IMR-90 (cell line): ENCODE measurements around the gene ZFP36L1. TPM values are rescaled to one million over a fixed set of nuclear protein-coding genes. Genes with fewer than 3 reads are reported as not detected.

Source experiments
- ATAC-seq: fragments of 200-7000 bp; cut with Tn5 transposase; 2 replicates; pipeline ENCODE4 v1.9.1; 2020; ENCODE audit warnings: low read depth, mild to moderate bottlenecking, moderate library complexity
- BruUV-seq: library from RNA; stranded (reverse); fragments of 400-500 nt; replicated peaks from 2 replicates; lab custom pipeline; 2021; lab: Mats Ljungman, UMichigan
- CTCF ChIA-PET: fragments of 300-600 bp; formaldehyde crosslinking; extraction: SDS; loops from one replicate; lab custom pipeline; 2021; ENCODE audit warnings: antibody characterized with exemption; lab: Yijun Ruan, JAX
- POLR2A ChIA-PET: fragments of 300-600 bp; sonication (Branson Sonifier 250); formaldehyde crosslinking; loops from one replicate; lab custom pipeline; 2022; ENCODE audit warnings: antibody characterized with exemption; ENCODE audit not compliant: unreplicated experiment; lab: Charles Lee
- DNase-seq: peaks from one replicate; pipeline ENCODE4 v3.0.0; 2013
- H2AFZ ChIP-seq: replicated peaks from 2 replicates; pipeline ENCODE3; 2013; ENCODE audit warnings: low read length, mild to moderate bottlenecking; ENCODE audit not compliant: poor library complexity
- H2AK5ac ChIP-seq: 2 replicates; pipeline ENCODE4 v1.6.1; 2013; ENCODE audit warnings: low read depth, low read length, inconsistent platforms
- H2AK9ac ChIP-seq: replicated peaks from 2 replicates; pipeline ENCODE3; 2013; ENCODE audit warnings: mild to moderate bottlenecking, low read depth, low read length, moderate library complexity; ENCODE audit not compliant: poor library complexity
- H2BK120ac ChIP-seq: 2 replicates; pipeline ENCODE4 v1.6.1; 2013; ENCODE audit warnings: low read depth, low read length, inconsistent platforms
- H2BK15ac ChIP-seq: 3 replicates; pipeline ENCODE4 v1.6.1; 2013; ENCODE audit warnings: low read depth, low read length, inconsistent platforms
- H2BK20ac ChIP-seq: 2 replicates; pipeline ENCODE4 v1.6.1; 2013; ENCODE audit warnings: low read depth, mild to moderate bottlenecking, inconsistent platforms, low read length, moderate library complexity
- H2BK5ac ChIP-seq: 2 replicates; pipeline ENCODE4 v1.6.1; 2013; ENCODE audit warnings: mild to moderate bottlenecking, low read depth, low read length, inconsistent platforms; ENCODE audit not compliant: poor library complexity, severe bottlenecking
- H3K14ac ChIP-seq: replicated peaks from 2 replicates; pipeline ENCODE4 v1.6.1; 2013; ENCODE audit warnings: low read depth, low read length, inconsistent platforms
- H3K18ac ChIP-seq: 2 replicates; pipeline ENCODE4 v1.6.1; 2013; ENCODE audit warnings: low read depth, low read length, control low read depth
- H3K23ac ChIP-seq: 2 replicates; pipeline ENCODE4 v1.6.1; 2013; ENCODE audit warnings: low read depth, low read length, inconsistent platforms
- H3K27ac ChIP-seq: 2 replicates; pipeline ENCODE4 v1.5.1; 2013; ENCODE audit warnings: mild to moderate bottlenecking, control low read depth, low read length; ENCODE audit not compliant: insufficient read depth
- H3K27me3 ChIP-seq: 2 replicates; pipeline ENCODE4 v1.6.1; 2013; ENCODE audit warnings: low read length; ENCODE audit not compliant: control insufficient read depth, insufficient read depth
- H3K36me3 ChIP-seq: 2 replicates; pipeline ENCODE4 v1.6.1; 2013; ENCODE audit warnings: low read length, mixed read lengths; ENCODE audit not compliant: control insufficient read depth, insufficient read depth
- H3K4ac ChIP-seq: 2 replicates; pipeline ENCODE4 v1.6.1; 2013; ENCODE audit warnings: low read depth, low read length, inconsistent platforms
- H3K4me1 ChIP-seq: 2 replicates; pipeline ENCODE4 v1.6.1; 2013; ENCODE audit warnings: low read length, mixed read lengths; ENCODE audit not compliant: control insufficient read depth, insufficient read depth
- H3K4me2 ChIP-seq: 2 replicates; pipeline ENCODE4 v1.6.1; 2013; ENCODE audit warnings: low read depth, mild to moderate bottlenecking, control low read depth, low read length, moderate library complexity
- H3K4me3 ChIP-seq: 2 replicates; pipeline ENCODE4 v1.5.1; 2013; ENCODE audit warnings: low read depth, mild to moderate bottlenecking, control low read depth, low read length, moderate library complexity; ENCODE audit not compliant: insufficient read depth
- H3K56ac ChIP-seq: 2 replicates; pipeline ENCODE4 v1.6.1; 2013; ENCODE audit warnings: low read length, inconsistent platforms; ENCODE audit not compliant: insufficient read depth; ENCODE audit errors: extremely low read depth
- H3K79me1 ChIP-seq, 2 experiments: 2 replicates each; pipeline ENCODE4 v1.6.1; 2013; ENCODE audit warnings: low read length in 2 of 2, inconsistent platforms in 1 of 2, low read depth in 1 of 2
- H3K9ac ChIP-seq: 2 replicates; pipeline ENCODE4 v1.6.1; 2013; ENCODE audit warnings: low read depth, low read length, control low read depth
- H3K9me1 ChIP-seq: 2 replicates; pipeline ENCODE4 v1.6.1; 2013; ENCODE audit warnings: low read length, inconsistent platforms; ENCODE audit not compliant: insufficient read depth
- H3K9me3 ChIP-seq: 2 replicates; pipeline ENCODE4 v1.6.1; 2013; ENCODE audit warnings: low read length; ENCODE audit not compliant: control insufficient read depth, insufficient read depth
- H4K20me1 ChIP-seq: 2 replicates; pipeline ENCODE4 v1.6.1; 2013; ENCODE audit warnings: low read length, inconsistent platforms; ENCODE audit not compliant: insufficient read depth
- H4K5ac ChIP-seq: 2 replicates; pipeline ENCODE4 v1.6.1; 2013; ENCODE audit warnings: mild to moderate bottlenecking, low read depth, low read length, control low read depth
- H4K8ac ChIP-seq, 2 experiments: 2 replicates each; pipeline ENCODE4 v1.6.1; 2013; ENCODE audit warnings: low read depth in 2 of 2, low read length in 2 of 2, control low read depth in 1 of 2, inconsistent platforms in 1 of 2
- H4K91ac ChIP-seq: 2 replicates; pipeline ENCODE4 v1.6.1; 2013; ENCODE audit warnings: low read depth, low read length, inconsistent platforms; ENCODE audit not compliant: insufficient read depth
- BHLHE40 ChIP-seq: fragments of 150-350 bp; IDR thresholded peaks from 2 replicates; pipeline ENCODE4 v1.6.1; 2016; ENCODE audit warnings: mild to moderate bottlenecking, low read depth, low read length
- CEBPB ChIP-seq: IDR thresholded peaks from 2 replicates; pipeline ENCODE4 v1.6.1; 2012; ENCODE audit warnings: low read depth, low read length, improper control_type of control experiment
- CHD1 ChIP-seq: IDR thresholded peaks from 2 replicates; pipeline ENCODE4 v1.6.1; 2012; ENCODE audit warnings: low read depth, low read length, improper control_type of control experiment
- ELK1 ChIP-seq: fragments of 150-350 bp; IDR thresholded peaks from 2 replicates; pipeline ENCODE4 v1.6.1; 2016; ENCODE audit warnings: low read depth, mild to moderate bottlenecking, low read length, moderate library complexity, borderline replicate concordance
- FOS ChIP-seq: fragments of 150-350 bp; IDR thresholded peaks from 2 replicates; pipeline ENCODE4 v1.6.1; 2016; ENCODE audit warnings: low read depth, low read length
- MAFK ChIP-seq: IDR thresholded peaks from 2 replicates; pipeline ENCODE4 v1.6.1; 2012; ENCODE audit warnings: low read depth, low read length, improper control_type of control experiment
- MXI1 ChIP-seq: IDR thresholded peaks from 2 replicates; pipeline ENCODE4 v1.6.1; 2012; ENCODE audit warnings: low read depth, mild to moderate bottlenecking, low read length, moderate library complexity, borderline replicate concordance
- NFE2L2 ChIP-seq: fragments of 150-350 bp; IDR thresholded peaks from 2 replicates; pipeline ENCODE4 v1.6.1; 2016; ENCODE audit warnings: low read depth, mild to moderate bottlenecking, low read length
- RAD21 ChIP-seq: IDR thresholded peaks from 2 replicates; pipeline ENCODE4 v1.6.1; 2012; ENCODE audit warnings: low read length, improper control_type of control experiment
- SMC3 ChIP-seq: fragments of 150-350 bp; IDR thresholded peaks from 2 replicates; pipeline ENCODE4 v1.6.1; 2016; ENCODE audit warnings: low read depth, mild to moderate bottlenecking, antibody characterized with exemption, low read length, moderate library complexity
- USF2 ChIP-seq: fragments of 150-350 bp; IDR thresholded peaks from 2 replicates; pipeline ENCODE4 v1.6.1; 2017; ENCODE audit warnings: mild to moderate bottlenecking, antibody characterized with exemption, low read length, low read depth
- WGBS, 2 experiments: methylation state at CpG; one replicate each; pipeline versions ENCODE4 v1.1.5 to v1.1.7; 2013; ENCODE audit warnings: missing lambda C conversion rate in 2 of 2; ENCODE audit not compliant: insufficient read length in 1 of 2; ENCODE audit errors: extremely low coverage in 2 of 2; 5-methylcytosine and 5-hydroxymethylcytosine counted together
- dilution Hi-C: fragments of 300-500 bp; cut with HindIII; formaldehyde crosslinking; loops from one replicate; pipeline ENCODE4 v1.14.3; 2018; ENCODE audit warnings: low sequenced_read_pairs; ENCODE audit not compliant: unreplicated experiment
- in situ Hi-C: fragments of 300-500 bp; cut with MboI; formaldehyde crosslinking; loops from 3 replicates; pipeline ENCODE4 v1.14.3; 2019; ENCODE audit warnings: low sequenced_read_pairs, inconsistent platforms, mixed read lengths
- intact Hi-C: fragments of 100-400 bp; cut with micrococcal nuclease; formaldehyde crosslinking; loops from 2 replicates; pipeline ENCODE4 v1.10.0; 2022
- polyA plus RNA-seq, 3 experiments: library from polyadenylated mRNA; depleted of rRNA; stranded (reverse); fragments of >200 nt; gene quantifications; 2 replicates each; pipeline ENCODE4 v1.2.3, GENCODE V29; 2012; ENCODE audit warnings: low replicate concordance in 1 of 3
- total RNA-seq: library from RNA; depleted of rRNA; stranded (reverse); fragments of >200 nt; gene quantifications from 2 replicates; pipeline ENCODE4 v1.2.3, GENCODE V29; 2012
- TF ChIP-seq, protein P1 (sequence below): conservative IDR thresholded peaks from 2 replicates; pipeline ENCODE4 v1.5.1; 2012; ENCODE audit warnings: mild to moderate bottlenecking, low read depth, low read length, improper control_type of control experiment

Gene ZFP36L1
- total and polyA plus RNA-seq, 2 of the 4 experiments (the other 2 are of a cell fraction) = 6.5 to 140 TPM

DNA sequence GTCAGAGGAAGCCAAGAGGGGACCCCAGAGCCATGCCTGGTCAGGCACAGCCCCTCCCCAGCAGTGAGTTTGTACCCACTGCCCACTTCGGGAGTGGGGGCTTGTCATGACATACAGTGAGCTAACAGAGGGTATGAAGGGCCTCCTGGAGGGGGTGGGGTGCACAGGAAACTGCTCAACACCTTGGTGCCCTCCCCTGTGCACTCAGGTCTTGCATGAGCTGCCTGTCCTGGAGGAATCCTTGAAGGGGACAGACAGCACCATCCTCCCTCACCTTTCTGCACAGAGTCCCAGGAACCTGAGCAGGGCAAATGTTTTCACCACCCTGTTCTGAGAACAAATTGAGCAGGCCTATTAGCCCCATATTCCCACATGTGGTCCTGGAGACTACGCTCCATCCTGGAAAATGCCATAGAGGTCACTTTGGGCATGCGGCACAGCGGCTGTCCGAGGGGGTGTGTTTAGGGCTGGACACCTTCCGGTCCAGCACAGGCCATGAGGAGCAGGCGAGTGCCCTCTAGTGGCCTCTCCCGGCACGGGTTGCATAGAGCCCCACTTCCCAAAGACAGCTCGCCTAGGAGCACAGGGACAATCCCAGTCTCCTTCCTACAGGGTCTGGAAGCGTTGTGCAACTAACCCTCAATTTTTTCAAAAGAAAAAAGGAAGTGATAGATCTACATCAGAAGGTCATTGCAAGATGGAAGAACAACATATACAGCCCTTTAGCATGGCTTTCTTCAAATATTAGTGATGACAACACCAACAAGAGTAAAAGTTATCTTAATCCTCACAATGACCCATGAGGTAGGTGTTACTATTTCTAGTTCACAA lies 31.9 kb upstream of the ZFP36L1 start:
- H3K4me3 ChIP-seq = no peak overlapping the region
- H2BK120ac ChIP-seq = 0 out of 2 replicates have a peak overlapping the region, but pooled peaks have one; percentile 4
- no peaks in the 10 kb centered on the region for H3K4me1 ChIP-seq
- CTCF ChIA-PET = interaction anchor here (0.6 to 1.3 kb wide), 6 partner anchors 10 to 993 kb away, joined by 3 to 8 read pairs (median 4); no protein-coding TSS in a partner anchor
- POLR2A ChIA-PET = no interaction called here
- DNase-seq (peak; percentile 62), ATAC-seq (peak; percentile 99)
- H3K36me3 ChIP-seq = no peaks in the 10 kb centered on the region
- peak overlapping the region; percentile 76 for H4K5ac ChIP-seq
- peak overlapping the region; percentile 59; the same call in 1 of the 3 replicates for H2BK15ac ChIP-seq
- peak overlapping the region; percentile 45 to 88 for H4K8ac ChIP-seq
- BruUV-seq = no TSS peak
- peak overlapping the region; percentile 43; the same call in 1 of the 2 replicates for H4K91ac ChIP-seq
- in situ Hi-C loops = loop anchor here (5.0 kb wide), 1 partner anchor 892 kb away; no protein-coding TSS in a partner anchor
- H3K14ac ChIP-seq = no peak overlapping the region
- no peak overlapping the region for H3K23ac ChIP-seq
- H4K20me1 ChIP-seq = no peaks in the 10 kb centered on the region
- peak overlapping the region; percentile 47; the same call in 1 of the 2 replicates for H2AK5ac ChIP-seq
- 83% methylated on average over 1 of the region's 11 CpGs; no CpG with 5 or more reads in 1 of the 2 experiments for WGBS, 2 experiments
- no peaks in the 10 kb centered on the region for H3K27me3 ChIP-seq
- intact Hi-C loops = no loop called here
- peak overlapping the region; percentile 17; the same call in 1 of the 2 replicates for H3K4ac ChIP-seq
- H3K9me3 ChIP-seq = no peaks in the 10 kb centered on the region
- peak overlapping the region; percentile 47; the same call in 1 of the 2 replicates for H3K4me2 ChIP-seq
- H3K9me1 ChIP-seq = peaks cover 5% of the 10 kb centered on the region; the same call in 1 of the 2 replicates
- no peak overlapping the region; the same call in 1 of the 2 replicates for H3K9ac ChIP-seq
- H3K56ac ChIP-seq = no peak overlapping the region
- H2AFZ ChIP-seq = peak overlapping the region; percentile 93
- no peak overlapping the region for H3K18ac ChIP-seq
- TF ChIP-seq, protein P1, sequence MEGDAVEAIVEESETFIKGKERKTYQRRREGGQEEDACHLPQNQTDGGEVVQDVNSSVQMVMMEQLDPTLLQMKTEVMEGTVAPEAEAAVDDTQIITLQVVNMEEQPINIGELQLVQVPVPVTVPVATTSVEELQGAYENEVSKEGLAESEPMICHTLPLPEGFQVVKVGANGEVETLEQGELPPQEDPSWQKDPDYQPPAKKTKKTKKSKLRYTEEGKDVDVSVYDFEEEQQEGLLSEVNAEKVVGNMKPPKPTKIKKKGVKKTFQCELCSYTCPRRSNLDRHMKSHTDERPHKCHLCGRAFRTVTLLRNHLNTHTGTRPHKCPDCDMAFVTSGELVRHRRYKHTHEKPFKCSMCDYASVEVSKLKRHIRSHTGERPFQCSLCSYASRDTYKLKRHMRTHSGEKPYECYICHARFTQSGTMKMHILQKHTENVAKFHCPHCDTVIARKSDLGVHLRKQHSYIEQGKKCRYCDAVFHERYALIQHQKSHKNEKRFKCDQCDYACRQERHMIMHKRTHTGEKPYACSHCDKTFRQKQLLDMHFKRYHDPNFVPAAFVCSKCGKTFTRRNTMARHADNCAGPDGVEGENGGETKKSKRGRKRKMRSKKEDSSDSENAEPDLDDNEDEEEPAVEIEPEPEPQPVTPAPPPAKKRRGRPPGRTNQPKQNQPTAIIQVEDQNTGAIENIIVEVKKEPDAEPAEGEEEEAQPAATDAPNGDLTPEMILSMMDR = peak; percentile 83
- TF ChIP-seq MAFK = no peak
- TF ChIP-seq CHD1 = no peak
- peak; percentile 12; the same call in 1 of the 2 replicates for TF ChIP-seq USF2
- peak; percentile 76 for TF ChIP-seq RAD21
- no peak for TF ChIP-seq ELK1
- TF ChIP-seq SMC3 = peak; percentile 67
- TF ChIP-seq MXI1 = 0 out of 2 replicates have a peak, but pooled peaks have one; percentile 60
- no peak for TF ChIP-seq FOS
- no peak for TF ChIP-seq CEBPB
- TF ChIP-seq NFE2L2 = no peak
- TF ChIP-seq BHLHE40 = no peak
- H2BK5ac ChIP-seq = no peak overlapping the region
- dilution Hi-C loops = no loop called here
- peak overlapping the region; percentile 6 for H2AK9ac ChIP-seq
- no peaks in the 10 kb centered on the region for H3K79me1 ChIP-seq
- no peak overlapping the region for H2BK20ac ChIP-seq
- H3K27ac ChIP-seq = no peak overlapping the region
